Measurements from ENCODE around the gene CYP4V2.

DNA sequence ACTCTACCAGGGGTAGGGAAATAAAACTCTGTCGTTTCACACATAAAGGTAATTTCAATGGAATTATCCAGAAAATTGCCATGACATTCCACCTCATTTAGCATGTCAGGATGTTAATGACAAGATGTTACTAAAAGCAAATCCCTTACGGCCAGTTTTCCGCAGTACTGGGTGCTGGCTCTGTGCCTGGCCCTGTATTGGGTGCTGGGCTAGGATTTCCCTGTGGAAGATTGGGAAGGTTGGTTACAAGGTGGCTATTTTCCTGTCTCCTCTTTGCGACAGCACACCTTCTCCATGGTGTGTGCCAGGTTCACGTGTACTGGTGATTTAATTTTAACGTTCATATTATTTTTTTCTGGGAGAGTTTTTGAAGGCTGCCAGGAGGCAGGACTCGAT is 49.1 kb downstream of the CYP4V2 start:
- no peak for TF ChIP-seq SP1 (IDR thresholded peaks at IDR 0.05)
- TF ChIP-seq, protein P1, sequence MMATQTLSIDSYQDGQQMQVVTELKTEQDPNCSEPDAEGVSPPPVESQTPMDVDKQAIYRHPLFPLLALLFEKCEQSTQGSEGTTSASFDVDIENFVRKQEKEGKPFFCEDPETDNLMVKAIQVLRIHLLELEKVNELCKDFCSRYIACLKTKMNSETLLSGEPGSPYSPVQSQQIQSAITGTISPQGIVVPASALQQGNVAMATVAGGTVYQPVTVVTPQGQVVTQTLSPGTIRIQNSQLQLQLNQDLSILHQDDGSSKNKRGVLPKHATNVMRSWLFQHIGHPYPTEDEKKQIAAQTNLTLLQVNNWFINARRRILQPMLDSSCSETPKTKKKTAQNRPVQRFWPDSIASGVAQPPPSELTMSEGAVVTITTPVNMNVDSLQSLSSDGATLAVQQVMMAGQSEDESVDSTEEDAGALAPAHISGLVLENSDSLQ (IDR thresholded peaks at IDR 0.05), result no peak
- no peak for TF ChIP-seq FOXM1 (IDR thresholded peaks at IDR 0.05; ENCODE audit: borderline replicate concordance)
- TF ChIP-seq BHLHE40 (IDR thresholded peaks at IDR 0.05; ENCODE audit: borderline replicate concordance), result no peak
- no peak for TF ChIP-seq SUZ12 (IDR thresholded peaks at IDR 0.05)
- no peak for TF ChIP-seq NFRKB (IDR thresholded peaks at IDR 0.05)
- TF ChIP-seq ARNT (IDR thresholded peaks at IDR 0.05), result no peak
- no peak for TF ChIP-seq HDGF (IDR thresholded peaks at IDR 0.05; ENCODE audit: borderline replicate concordance)
- TF ChIP-seq LEF1 (IDR thresholded peaks at IDR 0.05; ENCODE audit: borderline replicate concordance), result no peak

Measured in HEK293T (cell line).